HG02943 (cell line): ENCODE results near the gene TRIM25.

Experiments
- ATAC-seq: cut with Tn5 transposase; IDR thresholded peaks from one replicate; pipeline ENCODE4 v1.9.1; 2021; ENCODE audit warnings: mild to moderate bottlenecking, low read depth, moderate library complexity; ENCODE audit not compliant: unreplicated experiment

The TRIM25 gene

GRCh38 chr17:56897646-56898424 lies 16.0 kb downstream of the TRIM25 start:
- ATAC-seq, result no peak

- no peak for ATAC-seq
These were observed 16.9 kb downstream of the TRIM25 start for GRCh38 chr17:56896968-56897359.

- no peak for ATAC-seq
These were observed 17.5 kb downstream of the TRIM25 start for GRCh38 chr17:56896217-56896967.

GRCh38 chr17:56894859-56895455 lies 18.9 kb downstream of the TRIM25 start:
- ATAC-seq, result no peak

GRCh38 chr17:56893503-56893902 lies 20.3 kb downstream of the TRIM25 start:
- ATAC-seq, result no peak

- ATAC-seq, result no peak
These were observed 21.5 kb downstream of the TRIM25 start for GRCh38 chr17:56892333-56892732.

GRCh38 chr17:56891751-56892150 lies 22.1 kb downstream of the TRIM25 start:
- no peak for ATAC-seq

GRCh38 chr17:56890906-56891674 lies 22.8 kb downstream of the TRIM25 start:
- ATAC-seq, result no peak

- ATAC-seq, result no peak
These were observed 23.5 kb downstream of the TRIM25 start for GRCh38 chr17:56890390-56890789.

GRCh38 chr17:56887552-56888467 lies 26.0 kb downstream of the TRIM25 start:
- no peak for ATAC-seq

- ATAC-seq, result no peak
These were observed 26.7 kb downstream of the TRIM25 start for GRCh38 chr17:56887105-56887504.

- ATAC-seq, result no peak
These were observed 27.5 kb downstream of the TRIM25 start for GRCh38 chr17:56886288-56886731.

- no peak for ATAC-seq
These were observed 28.6 kb downstream of the TRIM25 start for GRCh38 chr17:56885312-56885657.

GRCh38 chr17:56884483-56885311 lies 29.2 kb downstream of the TRIM25 start:
- no peak for ATAC-seq

GRCh38 chr17:56883616-56884015 lies 30.2 kb downstream of the TRIM25 start:
- ATAC-seq, result no peak

- no peak for ATAC-seq
These were observed 32.1 kb downstream of the TRIM25 start for GRCh38 chr17:56881685-56882295.

- ATAC-seq, result no peak
These were observed 33.3 kb downstream of the TRIM25 start for GRCh38 chr17:56880571-56880970.

- no peak for ATAC-seq
These were observed 33.7 kb downstream of the TRIM25 start for GRCh38 chr17:56880133-56880532.
